GM21381 (cell line): Measurements from ENCODE around the gene TEAD4.

Source experiments
- ATAC-seq: cut with Tn5 transposase; IDR thresholded peaks from one replicate; pipeline ENCODE4 v1.9.1; 2021; ENCODE audit warnings: mild to moderate bottlenecking, moderate library complexity; ENCODE audit not compliant: unreplicated experiment

Gene TEAD4

DNA sequence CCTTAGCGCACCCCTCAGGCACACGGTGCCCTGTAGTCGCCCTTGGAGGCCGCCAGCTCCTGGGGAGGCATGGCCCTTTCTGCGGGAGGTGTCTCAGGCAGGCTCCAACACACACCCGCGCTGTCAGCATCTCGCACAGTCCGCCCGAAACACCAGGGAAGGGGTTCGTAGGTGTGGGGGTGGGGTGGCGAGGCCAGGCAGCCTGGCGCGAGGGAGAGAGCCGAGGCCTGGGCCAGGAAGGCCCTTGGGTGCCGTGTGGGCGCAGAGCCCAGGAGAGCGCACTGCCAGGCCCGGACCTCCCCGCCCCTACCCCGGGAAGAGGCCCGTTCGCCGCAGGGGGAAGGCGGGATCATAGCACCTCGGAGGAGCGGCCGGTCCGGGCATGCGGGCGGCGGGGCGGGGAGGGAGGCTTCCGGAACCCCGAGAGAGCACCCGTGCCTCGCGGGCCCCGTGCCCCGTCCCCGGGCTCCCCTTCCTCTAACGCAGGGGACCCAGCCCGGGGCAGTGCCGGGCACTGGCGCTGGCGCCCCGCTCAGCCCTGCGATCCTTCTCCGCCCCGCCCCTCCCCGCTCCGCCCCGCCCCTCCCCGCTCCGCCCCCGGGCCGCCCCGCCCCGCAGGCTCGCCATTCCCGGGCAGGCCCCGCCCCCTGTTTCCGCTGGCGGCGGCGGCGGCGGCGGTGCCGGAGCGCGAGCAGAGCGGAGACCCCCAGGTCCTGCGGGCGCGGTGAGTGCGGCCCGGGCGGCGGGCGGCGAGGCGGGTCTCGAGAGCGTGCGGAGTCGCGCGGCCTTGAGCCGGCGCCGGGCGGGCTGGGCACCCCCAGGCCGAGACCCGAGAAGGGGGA, 117.8 kb downstream of the TEAD4 start, which contains the start of gene TSPAN9:
TSS of gene TSPAN9 (plus strand) at position 650 of the 842 bp plus-strand sequence. CDS start 123,815 bp downstream, outside the sequence.
- ATAC-seq: no peak

- no peak for ATAC-seq
These were observed 118.4 kb downstream of the TEAD4 start for GRCh38 chr12:3077572-3078081.

DNA sequence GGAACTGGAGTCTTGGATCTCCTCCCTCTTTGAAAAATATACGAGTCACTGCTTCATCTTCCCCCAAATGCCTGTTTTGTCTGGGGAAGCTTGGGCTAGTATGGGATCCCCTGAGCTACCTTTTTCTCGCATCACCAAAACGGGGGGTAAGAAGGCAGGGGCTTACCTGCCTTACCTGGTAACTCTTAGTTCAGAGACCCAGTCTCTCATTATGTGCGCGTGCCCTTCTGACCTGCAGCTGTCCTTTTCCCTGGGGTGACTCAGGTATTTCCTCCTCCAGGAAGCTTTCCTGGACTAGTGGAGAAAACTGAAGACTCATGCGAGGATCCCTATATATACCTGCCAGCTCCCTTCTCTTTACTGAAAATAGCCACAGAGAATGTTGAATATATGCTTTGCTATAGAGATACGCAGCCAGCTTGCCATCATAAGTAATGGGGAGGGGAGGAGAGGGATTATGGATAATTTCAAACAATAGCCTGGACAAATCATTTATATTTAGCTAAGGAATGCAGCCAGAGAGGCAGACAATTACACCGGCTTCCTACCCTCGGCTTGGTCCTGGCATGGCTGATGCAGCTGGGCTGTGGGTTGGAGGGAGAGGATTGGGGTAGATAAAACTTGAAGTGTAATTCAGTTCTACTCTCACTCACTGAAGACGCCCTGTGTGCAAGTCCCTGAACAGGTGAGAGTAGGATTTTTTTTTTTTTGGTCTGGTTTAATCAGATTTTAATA, 119.1 kb downstream of the TEAD4 start:
- ATAC-seq: no peak

DNA sequence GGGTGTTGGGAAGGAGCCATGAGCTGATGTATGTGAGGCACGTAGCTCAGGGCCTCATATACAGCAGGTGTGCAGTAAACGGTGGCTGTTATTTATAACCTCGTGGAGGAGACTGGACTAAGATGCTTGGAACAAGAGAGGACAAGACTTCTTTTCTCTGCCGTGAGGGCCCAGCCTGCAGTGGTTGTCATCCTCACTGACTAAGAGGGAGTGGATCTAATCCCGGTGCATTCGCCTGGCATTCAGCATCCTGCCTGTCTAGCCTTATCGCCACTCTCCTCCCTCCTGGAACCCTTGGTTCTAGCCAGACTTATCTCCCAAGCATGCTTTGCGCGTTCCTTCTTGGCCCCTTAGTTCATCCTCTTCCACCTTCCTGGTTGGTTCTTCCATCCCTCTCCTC, 121.9 kb downstream of the TEAD4 start:
- no peak for ATAC-seq

DNA sequence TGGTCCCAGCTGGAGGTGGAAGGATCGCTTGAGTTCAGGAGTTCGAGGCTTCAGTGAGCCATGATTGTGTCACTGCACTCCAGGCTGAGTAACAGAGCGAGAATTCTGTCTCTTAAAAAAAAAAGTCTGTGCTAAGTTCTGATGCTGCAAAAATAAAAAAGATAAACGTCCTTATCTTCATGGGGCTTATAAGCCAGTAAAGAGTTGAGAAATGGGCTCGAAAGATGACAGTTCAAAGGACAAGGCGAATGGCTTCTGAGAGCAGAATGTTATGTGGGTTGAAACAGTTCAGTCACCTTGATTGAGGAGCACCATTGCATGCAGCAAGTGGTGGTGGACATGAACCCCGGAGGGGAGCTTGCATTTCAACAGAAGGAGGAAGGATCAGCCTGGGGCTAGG, 122.7 kb downstream of the TEAD4 start:
- ATAC-seq: no peak

DNA sequence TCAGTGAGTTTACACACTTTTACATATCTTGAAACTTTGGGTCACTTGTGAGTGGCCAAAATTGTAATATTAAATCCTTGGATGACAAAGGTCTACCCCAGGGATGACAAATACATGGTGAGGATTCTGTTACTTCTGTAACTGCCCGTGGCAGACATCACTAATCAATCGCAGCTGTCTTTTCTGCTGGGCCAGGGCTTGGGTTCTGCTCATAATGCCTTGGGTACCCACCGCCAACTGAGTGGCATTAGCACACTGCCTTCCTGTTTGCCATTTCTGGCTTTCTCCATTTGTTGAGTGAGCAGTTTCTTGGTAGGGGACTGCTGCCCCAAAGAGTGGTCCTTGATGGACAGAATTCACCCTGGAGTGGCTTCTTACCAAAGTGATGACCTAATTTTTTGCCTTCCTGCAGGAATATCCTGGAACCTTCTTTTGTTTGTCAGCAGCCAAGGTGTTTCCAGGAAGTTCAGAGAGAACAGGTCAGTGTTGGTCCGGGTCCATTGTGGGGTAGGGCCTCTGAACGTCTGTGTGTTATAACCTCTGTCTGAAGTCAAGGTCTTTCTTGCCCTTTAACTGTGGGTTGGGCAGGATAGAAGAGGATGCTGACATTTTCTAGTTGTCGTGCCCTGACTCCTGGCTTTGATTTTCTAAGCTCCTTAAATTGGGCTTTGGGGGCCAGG, 124.2 kb downstream of the TEAD4 start:
- ATAC-seq: no peak

DNA sequence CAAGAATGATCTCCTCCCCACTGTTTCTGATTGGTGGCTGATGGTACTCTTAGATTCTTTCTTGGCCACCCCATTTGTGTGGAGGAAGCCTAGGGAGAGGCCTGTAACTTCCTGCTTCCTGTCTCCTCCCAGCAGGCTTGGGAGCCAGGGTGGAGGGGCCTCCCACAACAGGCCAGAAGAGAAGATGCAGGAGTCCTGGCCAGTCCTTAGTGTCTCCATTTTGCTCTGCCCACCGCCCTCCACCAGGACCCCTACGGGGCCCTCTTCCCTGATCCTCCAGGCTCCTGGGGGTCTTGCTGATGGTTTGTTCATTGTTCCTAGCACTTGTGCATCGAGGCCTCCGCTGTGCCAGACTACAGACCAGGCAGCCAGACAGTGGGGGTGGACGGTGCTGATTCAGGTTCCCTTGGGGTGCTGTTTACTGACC, 124.7 kb downstream of the TEAD4 start:
- no peak for ATAC-seq

DNA sequence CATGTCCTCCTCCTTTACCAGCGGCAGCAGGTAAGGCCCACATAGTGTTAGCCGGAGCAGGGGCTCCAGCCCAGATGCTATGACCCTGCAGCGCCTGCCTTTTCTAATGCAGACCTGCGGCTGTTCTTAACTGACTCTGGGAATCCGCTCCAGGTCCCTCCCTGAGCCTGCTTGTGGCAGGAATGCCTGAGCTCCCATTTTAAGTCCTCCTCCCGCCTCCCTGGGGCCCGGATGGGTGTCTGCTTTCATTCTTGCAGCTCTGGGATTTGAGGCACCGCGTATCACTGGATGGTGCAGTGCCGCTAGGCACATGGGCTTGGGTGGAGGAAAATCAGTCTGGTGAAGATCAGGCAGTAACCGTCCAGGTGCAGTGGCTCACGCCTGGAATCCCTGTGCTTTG, 125.5 kb downstream of the TEAD4 start:
- ATAC-seq: no peak

- ATAC-seq: no peak
These were observed 126.3 kb downstream of the TEAD4 start for GRCh38 chr12:3085341-3086139.

DNA sequence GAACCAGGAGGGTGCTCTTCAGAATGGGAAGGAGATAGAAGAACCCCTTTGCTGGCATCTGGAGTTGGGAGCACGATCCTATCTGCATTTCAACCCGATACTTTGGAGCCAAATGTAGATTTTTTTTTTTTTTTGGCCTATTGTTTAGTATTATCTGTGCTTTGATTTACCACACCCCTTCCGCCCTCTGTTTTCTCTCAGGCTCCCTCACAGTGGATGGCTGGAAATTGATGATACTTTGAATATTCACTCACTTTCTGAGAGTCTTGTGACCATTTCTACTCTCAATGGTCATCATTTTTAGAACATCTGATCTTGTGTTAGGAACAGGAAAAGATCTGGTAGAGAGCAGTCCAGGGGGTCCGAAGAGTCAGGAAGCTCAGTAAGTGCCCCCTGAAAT, 127.0 kb downstream of the TEAD4 start:
- ATAC-seq: no peak

- ATAC-seq: no peak
These were observed 127.6 kb downstream of the TEAD4 start for GRCh38 chr12:3086729-3087323.

DNA sequence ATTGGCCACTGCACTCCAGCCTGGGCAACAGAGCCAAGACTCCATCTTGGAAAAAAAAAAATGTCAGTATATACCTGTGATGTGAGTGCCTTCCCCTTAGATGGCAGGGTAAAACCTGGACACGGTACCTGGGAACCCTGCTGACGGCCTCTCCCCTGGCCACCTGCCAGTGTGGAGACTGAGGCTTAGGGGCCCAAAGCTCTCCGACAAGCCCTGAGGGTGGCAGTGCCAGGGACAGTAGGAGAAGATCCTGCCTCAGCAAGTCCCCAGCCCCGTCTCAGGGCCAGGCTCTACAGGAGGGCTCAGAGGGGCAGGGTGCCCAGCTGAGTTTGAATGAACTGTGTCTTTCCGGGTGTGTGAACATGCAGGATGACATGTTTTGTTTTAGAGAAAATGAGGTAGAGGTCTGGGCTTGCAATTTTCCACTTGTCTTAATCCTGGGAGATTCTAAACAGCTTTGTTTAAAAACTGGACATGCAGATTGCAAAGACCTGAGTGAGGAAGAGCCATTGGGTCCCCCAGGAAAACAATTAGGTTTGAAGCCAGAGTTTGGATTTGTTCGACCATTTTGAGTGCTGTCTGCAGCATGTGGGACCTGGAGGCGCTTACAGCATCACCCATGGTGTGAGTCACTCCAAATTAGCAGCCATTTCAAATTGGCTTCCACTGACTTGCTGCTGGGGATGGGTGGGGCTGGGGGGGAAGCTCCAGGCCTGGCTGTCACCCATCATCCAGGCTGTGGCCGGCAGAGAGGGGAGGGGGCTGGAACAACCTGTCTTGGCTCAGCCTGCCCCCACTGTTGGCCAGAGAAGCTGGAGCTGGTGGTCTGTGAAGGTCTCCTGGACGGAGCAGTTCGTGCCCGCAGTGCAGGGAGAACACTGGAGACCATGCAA, 128.8 kb downstream of the TEAD4 start:
- no peak for ATAC-seq

GRCh38 chr12:3089588-3089987, 130.4 kb downstream of the TEAD4 start:
- ATAC-seq: no peak
